HL-60/S4 treated with retinoic acid at 250 ng/mL for 4 days and 3 days (cell line): Measurements from ENCODE around the gene TENT4A.
"Not testable (repeated sequence)": the region's sequence is repeated elsewhere in the genome, so short reads cannot be mapped to it uniquely, and the experiment has no call there.

Source experiments
- in situ Hi-C: fragments of 300-500 bp; cut with MboI; formaldehyde crosslinking; loops from 2 replicates; pipeline ENCODE4 v1.7.0; 2022; ENCODE audit warnings: low sequenced_read_pairs

The TENT4A gene

DNA sequence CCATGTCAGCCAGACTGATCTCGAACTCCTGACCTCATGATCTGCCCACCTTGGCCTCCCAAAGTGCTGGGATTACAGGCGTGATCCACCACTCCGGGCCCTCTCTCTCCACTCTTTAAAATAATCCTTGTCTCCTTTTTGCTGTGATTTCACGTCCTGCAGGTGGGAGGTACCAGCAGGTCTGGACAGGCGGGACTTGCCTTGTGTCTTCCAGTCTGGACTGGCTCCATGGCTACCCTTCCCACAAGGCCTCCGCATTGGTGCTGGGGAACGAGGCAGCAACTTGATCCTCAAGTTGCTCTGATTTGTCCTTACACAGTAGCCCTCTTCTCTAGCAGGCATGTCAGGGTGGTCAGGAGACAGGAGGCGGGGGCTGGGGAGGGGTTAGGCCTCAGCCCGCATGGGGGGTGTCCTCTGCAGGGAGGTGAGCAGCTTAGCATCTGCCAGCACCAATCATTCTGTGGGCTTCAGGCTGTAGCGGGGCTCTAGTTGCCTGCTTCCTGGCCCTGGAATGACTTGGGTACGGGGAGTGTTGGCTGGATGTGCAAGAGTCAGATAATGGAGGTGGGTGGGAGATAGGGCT is 54.3 kb downstream of the TENT4A start:
- in situ Hi-C loops: no loop called here

DNA sequence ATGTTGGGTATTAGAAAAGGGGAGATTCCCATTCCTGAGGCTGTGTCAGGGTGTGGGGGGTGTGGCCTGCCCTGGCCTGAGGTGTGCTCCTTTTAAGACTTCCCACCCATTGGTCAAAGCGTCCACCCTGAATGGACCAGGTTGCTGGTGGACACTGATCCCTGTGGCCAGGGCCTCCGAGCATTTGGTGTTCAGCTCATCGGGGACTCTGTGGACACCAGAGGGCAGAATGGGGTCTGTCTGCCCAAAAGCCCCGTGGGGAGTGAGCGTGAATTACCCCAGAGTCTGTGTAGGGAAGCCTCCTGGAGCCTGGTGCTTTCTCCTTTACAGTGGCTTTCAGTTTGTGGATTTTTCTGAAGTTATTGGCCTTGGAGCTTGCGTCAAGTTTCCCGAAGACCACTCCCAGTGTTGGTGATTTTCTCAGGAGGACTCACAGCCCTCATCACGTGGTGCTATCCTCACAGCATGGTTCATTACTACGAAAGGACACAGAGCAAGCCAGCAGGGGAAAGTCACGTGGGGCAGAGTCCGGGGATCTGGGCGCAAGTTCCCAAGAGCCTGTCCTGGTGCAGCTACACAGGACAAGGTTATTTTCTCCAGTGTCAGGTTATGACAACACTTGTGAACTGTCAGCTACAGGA is 55.5 kb downstream of the TENT4A start:
- in situ Hi-C loops: no loop called here

DNA sequence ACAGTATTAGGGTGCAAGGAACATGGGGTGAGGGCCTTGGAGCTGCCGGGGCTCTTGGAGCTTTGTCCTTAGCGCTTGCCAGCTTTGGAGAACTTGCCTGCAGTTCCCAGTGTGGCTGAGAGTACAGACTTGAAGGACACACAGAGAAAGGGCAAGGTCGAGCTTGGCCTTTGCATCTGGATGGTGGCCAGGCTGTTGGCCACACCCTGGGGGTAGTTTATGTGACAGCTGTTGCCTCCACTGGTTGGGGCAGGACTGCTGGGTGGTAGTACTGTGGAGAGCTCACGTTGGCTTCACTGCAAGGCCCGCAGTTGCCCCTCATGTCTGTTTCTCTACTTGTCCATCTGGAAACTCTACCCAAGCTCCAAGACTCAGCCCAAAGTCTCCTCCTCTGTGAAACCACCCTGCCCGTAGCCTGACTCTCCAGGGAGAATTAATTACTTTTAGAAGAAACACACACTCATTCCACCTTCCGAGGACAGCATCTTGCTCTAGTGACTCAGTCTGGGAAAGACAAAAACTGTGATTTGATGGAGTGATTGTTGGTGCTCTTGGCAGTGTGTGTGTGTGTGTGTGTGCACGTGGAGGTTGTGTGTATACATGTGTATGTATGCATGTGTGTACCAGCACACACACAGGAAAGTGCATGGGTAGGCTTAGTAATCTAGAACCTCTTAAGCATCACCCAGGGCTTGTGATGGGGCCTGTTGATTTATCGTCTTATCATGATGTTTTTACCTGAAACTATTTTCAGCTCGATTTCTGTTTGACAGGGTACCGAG is 57.8 kb downstream of the TENT4A start:
- in situ Hi-C loops: no loop called here

DNA sequence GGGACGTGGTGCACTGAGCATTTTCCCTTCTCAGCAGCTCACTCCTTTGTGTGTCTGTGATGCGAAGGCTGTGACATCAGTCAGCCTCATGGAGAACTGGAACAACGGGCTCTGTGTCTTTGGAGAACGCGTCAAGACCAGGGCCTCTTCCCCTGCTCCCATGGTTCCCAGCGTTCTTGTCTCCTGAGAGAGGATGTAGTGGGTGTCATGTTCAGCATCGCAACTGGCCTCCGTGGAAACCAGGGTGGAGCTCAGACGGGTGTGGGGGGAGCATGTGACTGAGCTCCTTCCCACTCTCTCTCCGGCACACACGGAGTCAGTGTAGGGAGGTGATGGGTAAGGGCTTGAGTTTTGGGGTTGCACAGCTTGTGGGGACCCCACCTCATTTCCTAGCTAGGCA is 59.7 kb downstream of the TENT4A start:
- in situ Hi-C loops: no loop called here

DNA sequence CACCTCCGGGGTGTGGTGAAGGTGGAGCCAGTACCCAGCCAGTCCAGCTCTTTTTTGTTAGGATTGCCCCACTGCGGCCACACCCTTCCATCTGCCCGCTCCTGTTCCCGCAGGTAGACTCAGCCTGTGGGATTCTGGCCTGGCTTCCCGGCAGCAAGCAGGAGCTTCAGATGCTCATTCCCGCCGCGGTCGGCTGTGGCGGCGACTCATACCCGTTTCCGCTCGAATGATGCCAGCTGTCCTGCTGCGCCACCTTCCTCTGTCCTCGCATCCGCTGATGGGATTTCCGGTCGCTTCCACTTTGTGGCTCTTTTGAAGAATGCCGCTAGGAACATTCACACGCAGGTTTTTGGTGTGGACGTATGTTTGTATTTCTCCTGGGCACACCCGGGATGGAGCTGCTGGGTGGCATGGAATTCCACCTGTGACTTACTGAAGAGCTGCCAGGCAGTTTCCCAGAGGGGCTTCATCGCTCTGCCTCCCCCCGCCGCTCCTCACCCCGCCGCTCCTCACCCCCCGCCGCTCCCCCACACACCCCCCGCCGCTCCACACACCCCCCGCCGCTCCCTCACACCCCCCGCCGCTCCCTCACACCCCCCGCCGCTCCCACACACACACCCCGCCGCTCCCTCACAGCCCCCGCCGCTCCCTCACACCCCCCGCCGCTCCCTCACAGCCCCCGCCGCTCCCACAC is 60.3 kb downstream of the TENT4A start:
- in situ Hi-C loops: no loop called here

DNA sequence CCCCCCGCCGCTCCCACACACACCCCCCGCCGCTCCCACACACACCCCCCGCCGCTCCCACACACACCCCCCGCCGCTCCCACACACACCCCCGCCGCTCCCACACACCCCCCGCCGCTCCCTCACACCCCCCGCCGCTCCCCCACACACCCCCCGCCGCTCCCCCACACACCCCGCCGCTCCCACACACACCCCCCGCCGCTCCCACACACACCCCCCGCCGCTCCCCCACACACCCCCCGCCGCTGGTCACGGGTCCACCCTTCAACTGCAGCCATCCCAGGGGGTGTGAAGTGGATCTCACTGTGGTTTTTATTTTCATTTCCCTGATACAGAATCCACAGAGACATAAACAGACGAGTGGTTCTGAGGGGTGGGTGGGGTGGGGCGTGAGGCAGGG is 61.0 kb downstream of the TENT4A start:
- in situ Hi-C loops: not testable (repeated sequence)

DNA sequence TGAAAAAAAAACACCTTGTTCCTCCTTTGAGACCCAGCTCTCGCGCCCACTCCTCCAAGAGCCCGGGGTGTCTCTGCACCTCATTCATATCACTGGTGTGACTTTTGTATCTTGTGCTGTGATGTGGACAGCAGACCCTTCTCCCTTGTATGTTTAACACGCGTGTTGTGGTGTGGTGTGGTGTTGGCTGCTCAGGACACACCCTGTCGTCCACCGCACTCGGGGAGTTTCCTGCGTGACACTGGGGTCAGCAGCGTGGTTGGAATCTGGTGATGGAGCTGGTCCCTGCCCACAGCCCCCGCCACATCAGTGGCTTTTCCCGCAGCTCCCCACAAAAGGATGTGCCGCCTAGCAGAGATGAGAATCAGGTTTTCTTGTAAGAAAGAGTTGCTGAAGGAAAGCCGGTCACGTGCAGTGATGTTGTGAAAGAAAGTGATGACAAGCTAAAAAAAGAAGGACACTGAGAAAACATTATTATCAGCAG is 61.5 kb downstream of the TENT4A start:
- in situ Hi-C loops: no loop called here

DNA sequence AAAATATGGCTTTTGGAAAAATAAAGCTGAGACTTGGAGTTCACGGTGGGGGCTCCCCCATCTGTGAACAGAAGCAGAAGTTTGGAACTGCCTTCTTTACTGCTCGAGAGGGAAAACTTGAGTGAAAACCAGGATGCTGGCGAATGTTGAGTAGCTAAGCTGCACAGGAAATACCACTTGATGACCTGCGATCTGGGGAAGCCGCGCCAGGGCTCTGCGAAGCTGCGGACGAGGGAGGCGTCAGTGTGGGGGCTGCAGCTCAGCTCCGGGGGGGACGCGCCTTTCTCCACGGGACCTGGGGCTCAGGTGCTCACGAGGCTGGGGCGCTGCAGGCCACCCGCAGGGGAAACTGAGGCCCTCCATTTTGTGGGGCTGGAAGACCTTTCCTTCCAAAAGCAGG is 62.3 kb downstream of the TENT4A start:
- in situ Hi-C loops: no loop called here

DNA sequence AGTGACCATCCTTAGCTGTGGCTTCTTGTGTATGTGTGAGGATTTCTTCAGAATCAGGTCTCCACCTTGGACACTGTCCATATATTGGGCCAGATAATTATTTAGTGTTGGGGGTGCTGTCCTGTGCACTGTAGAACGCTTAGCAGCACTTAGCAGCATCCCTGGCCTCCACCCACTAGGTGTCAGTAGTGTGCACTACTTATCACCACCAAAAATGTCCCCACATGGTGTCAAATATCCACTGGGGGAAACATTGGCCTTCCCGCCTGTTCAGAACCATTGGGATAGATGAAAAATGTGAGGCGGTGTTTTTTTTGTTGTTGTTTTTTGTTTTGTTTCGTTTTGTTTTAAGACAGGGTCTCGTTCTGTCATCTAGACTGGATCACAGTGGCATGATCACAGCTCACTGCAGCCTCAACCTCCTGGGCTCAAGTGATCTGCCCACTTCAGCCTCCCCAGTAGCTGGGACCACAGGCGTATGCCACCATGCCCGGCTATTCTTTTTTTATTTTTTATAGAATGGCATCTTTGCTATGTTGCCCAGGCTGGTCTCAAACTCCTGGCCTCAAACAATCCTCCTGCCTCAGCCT is 67.7 kb downstream of the TENT4A start:
- in situ Hi-C loops: no loop called here

DNA sequence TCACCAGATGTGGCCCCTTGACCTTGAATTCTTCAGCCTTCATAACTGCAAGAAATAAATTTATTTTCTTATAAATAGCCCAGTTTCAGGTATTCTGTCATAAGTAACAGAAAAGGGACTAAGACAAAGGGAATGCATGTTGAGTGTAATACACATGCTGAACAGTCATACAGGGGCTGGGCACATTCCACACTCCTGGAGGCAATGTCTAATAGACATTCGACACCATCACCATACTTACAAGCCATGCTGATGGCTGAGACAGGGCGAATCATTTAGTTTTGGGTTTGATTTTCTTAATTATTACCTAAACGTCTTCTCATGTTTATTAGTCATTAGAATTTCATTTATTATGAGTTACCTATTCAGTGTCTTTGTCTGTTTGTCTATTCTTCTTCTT is 68.5 kb downstream of the TENT4A start:
- in situ Hi-C loops: no loop called here

DNA sequence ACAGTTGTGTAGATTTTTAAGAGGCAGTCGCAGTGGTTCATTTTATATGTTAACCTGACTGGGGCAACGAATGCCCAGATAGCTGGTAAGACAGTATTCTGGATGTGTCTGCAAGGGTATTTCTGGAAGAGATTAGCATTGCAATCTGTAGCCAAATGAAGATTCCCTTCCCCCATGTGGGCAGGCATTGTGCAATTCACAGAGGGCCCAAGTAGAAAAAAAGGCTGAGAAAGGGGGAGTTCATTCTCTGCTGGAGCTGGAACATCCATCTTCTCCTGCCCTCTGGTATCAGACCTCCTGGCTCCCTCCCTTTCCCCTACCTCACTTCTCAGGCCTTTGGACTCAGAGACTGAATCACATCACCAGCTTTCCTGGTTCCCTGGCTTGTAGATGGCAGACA is 70.6 kb downstream of the TENT4A start:
- in situ Hi-C loops: no loop called here

DNA sequence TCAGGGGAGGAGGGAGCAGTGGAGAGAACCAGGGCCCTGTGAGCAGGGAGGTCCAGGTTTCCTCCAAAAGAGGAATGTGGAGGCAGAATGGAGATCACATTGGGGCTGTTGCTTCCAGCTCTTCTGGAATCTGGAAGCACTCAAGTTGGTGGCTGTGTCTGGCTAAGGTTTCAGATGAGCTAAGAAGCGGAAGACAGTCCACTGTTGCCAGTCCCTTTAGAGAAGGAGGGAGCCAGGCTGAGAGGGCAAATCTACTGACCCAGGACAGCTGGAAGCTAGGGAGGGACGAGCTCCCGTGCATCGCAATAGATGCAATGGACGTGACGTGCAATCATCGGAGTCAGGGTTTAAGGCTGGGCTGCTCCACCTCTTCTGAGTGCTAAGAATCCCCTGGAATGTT is 71.2 kb downstream of the TENT4A start:
- in situ Hi-C loops: no loop called here

DNA sequence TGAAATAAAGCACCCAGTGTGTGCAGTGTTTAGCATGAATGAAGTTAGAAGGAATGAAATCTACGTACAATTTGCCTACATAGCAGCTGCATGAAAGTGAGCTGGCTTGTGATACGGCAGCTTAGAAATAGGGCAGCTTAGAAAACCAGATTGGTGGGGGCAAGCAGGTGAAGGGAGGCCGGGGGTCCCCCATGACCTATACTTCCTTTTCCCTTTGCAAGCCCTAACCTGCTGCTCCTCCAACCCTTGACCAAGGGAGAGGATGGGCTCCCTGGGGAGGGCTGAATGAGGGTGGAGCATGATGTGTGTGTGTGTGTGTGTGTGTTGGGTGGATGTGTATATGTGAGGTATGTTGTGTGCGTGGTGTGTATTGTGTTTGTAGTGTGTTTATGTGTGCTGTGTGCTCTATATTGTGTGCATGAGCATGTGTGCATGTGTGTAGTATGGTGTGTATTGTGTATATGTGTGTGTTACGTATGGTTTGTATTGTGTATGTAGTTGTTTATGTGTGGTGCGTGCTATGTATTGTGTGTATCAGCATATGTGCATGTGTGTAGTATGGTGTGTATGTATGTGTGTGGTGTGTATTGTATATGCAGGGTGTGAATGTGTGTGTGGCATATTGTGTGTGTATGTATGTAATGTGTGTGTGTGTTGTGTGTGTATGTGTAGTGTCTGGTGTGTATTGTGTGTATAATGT is 72.1 kb downstream of the TENT4A start:
- in situ Hi-C loops: no loop called here

DNA sequence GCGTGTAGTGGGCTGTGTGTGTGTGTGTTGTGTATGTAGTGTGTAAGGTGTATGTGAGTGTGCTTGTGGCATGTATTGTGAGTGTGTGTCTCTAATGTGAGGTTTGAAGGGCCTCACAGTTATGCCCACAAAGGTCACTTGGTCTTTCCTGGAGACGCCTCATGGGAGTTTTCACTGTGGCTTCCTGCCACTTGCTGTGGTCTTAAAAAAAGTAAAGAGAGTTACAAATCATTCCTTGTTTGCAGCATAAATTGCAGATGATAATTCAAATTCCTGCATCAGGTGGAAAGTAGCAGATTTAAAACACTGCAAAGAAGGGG is 72.6 kb downstream of the TENT4A start:
- in situ Hi-C loops: no loop called here

DNA sequence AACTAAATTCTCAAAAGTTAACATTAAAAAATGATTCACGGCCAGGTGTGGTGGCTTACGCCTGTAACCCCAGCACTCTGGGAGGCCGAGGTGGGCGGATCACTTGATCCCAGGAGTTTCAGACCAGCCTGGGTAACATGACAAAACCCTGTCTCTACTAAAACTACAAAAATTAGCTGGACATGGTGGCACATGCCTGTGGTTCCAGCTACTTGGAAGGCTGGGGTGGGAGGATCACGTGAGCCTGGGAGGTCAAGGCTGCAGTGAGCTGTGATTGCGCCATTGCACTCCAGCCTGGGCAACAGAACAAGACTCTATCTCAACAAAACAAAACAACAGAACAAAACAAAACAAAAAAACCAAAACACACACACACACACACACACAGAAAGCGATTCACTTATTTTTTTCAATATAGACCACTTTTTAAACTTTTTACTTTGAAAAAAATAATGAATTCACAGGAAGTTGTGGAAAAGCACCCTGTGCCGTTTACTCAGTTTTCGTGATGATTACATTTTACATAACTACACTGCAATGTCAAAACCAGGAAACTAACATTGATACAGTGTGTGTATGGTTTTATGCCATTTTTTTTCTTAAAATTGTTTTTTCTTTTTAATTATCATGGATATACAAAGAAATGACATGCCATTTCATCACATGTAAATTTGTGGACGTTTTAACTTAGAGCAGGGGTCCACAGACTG is 73.7 kb downstream of the TENT4A start:
- in situ Hi-C loops: no loop called here

DNA sequence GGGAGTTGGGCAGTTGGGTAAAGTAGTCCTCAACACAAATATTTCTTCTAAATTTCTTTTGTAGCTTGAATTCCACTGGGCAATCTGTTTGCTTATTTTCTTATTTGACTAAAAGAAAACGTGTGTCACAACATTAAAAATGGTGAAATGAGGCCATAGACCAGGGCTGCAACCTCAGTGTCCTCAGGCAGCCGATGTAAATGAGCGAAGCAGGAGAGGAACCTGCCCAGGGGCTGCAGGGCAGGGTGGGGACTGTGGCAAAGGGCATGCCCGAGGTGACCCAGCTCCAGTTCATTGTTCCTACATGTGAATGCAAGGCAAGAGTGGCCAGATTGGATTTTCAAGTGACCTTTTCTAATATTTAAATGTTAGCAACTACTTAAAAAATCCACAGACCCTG is 74.7 kb downstream of the TENT4A start:
- in situ Hi-C loops: no loop called here

DNA sequence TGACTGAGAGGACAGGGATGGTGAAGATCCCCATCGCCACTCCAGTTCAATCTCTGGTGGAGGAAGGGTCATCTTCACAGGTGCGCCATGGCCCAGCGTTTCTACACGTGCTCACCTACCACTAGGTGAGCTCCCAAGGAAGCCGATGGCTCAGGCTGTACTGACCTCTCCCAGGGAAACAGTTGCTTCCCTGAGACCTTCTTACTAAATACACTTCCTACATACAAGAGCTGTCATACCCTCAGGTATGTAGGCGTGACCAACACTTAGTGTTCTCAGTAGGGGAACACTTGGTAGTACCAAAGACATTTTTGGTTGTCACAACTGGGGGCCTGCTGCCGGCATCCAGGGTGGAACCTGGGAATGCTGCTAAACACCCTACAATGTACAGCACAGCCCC is 75.2 kb downstream of the TENT4A start:
- in situ Hi-C loops: no loop called here

DNA sequence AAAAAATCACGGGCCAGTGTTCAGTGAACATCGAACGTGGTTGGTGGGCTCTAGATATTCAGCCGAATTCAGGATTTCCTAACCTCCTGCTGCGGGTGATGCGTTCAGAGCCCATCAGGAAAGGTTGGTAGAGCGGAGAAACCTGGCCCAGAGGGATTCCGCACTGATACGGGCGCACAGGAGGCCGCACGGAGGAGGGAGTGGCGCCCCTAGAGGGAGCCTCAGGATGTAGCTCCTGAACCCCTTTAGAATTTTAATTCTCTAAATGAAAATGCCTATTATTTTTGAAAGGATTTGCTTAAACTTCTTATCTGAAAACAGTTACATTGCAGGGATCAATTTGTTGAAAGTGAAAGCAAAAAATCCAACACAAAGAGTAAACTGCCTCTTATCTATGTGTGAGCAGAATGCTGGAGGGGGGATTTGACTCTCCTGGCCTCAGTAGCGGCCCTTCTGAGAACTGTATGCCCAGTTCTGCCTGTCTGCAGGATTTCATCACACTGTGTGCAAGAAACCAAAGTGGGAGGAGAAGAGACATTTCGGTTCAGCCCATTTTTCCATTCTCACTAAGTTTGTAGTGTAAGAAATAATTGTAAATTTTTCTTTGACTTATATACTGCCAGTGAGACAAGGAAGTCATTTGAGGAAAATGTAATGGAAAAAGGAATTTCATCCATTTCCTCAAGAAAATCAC is 75.9 kb downstream of the TENT4A start:
- in situ Hi-C loops: no loop called here

DNA sequence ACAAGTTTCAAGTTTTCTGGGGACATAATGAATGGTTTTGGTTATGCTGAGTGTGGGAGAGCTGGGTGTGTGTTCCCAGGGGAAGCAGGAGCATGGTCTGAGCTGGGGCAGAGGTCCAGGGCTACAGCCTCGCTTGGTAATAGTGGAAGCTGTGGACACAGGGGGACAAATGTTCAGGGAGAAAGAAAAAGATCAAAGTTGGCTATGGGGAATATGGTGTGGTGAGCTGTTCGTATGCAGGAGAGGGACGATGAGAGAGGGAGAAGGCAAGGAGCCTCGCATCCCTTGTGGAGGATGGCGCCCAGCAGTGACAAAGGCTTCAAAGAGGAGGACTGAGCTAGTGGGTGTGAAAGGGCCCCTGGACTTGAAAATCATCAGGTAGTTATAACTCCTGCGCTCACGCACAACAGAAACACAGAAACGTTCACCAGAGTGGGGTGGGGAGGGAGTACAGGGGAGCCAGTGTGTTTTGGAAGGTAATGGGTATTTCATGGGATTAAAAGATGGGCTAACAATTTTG is 77.2 kb downstream of the TENT4A start:
- in situ Hi-C loops: no loop called here
